Right renal pelvis (tissue), 4 donors: ENCODE measurements around the gene PLEKHA6. TPM values are rescaled to one million over a fixed set of nuclear protein-coding genes. Genes with fewer than 3 reads are reported as not detected.
"Not testable (repeated sequence)": the region's sequence is repeated elsewhere in the genome, so short reads cannot be mapped to it uniquely, and the experiment has no call there.

Source experiments
- DNase-seq, 4 donors: peaks; one replicate each; pipeline ENCODE4 v3.0.0-alpha.2; 2013; ENCODE audit warnings: low read depth in 4 of 4, low spot score in 3 of 4, missing footprints in 1 of 4
- polyA plus RNA-seq, 4 donors: library from polyadenylated mRNA; unstranded; fragments of 120-200 nt; gene quantifications; one replicate each; pipeline ENCODE4 v1.2.1, GENCODE V29; 2013; ENCODE audit not compliant: insufficient read length in 4 of 4

Gene PLEKHA6
- polyA plus RNA-seq, 4 donors: 46.3 to 58.5 (median 50.2) TPM

DNA sequence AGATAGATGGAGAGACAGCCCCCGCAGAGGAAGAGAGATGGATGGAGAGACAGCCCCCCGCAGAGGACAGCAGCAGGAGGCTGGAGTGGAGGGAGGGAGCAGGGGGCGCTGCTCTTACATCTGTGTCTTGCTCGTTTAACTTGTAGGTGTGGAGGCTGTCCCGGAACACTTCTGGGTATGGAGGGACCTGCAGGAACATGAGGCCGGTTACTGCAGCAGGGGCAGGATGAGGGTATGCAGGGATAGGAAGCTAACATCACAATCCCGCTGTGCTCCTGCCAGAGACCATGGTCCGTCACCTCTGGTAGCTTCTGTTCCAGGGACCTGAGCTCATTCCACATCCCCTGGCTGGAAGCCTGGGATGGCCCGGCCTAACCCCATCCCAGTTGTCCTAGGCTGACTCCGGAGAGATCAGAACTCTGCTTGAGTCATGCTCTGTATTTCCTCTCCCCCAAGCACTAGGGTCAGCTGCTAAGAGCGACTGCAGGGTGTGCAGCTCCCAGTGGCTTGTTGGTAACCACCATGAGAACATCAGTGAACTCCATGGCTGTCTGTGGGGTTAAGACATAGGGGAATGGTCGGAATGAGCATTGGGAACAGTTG, 109.2 kb downstream of the PLEKHA6 start:
- DNase-seq: no peak

DNA sequence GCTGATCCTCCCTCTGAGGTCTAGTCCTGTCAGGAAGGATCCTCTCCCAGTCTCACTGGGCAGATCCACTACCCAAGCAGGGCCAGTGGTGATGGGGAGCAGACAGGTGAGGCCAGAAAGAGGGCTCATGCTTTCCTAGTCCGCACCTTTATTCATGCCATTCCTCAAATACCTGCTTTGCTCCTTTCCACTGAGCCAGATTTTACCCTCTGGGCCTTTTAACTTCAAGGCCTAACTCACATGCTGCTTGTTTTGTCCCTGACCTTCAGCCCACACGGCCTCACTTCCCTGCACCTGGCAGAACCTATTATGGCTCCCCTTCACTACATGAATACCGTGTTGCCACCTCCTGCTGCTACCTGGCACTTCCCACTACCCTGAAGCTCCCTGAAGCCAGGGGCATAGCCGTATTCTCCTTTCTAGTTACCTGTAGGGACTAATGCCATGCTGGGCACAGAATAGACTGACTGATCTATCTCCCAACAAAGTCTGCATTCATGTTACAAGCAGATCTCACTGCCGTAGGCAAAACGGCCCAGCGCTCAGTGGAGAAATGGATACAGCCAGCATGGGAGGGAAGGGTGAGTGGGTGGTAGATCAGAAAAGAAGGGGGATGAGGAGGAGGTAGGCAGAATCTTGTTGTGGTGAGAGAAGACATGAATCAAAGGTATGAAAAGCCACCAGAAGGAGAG, 109.8 kb downstream of the PLEKHA6 start:
- DNase-seq: no peak

DNA sequence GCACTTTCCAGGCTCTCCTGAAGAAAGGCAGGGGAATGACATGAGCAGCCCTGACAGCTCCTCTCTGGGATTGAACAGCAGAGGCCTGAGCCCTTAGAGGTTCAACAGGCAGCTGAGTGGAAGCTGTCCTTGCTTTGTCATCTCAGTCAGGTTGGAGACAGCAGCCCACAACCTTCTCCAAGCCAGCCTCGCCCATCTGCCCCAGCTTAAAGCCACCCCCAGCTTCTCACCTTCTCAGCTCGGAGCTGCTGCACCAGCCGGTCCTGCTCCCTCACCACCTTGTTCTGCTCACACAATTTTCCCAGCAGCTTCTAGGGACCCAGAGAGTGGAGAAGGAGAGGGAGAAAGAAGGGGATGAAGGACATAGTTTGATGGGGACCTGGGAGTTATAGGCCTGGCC, 110.8 kb downstream of the PLEKHA6 start:
- DNase-seq: no peak

DNA sequence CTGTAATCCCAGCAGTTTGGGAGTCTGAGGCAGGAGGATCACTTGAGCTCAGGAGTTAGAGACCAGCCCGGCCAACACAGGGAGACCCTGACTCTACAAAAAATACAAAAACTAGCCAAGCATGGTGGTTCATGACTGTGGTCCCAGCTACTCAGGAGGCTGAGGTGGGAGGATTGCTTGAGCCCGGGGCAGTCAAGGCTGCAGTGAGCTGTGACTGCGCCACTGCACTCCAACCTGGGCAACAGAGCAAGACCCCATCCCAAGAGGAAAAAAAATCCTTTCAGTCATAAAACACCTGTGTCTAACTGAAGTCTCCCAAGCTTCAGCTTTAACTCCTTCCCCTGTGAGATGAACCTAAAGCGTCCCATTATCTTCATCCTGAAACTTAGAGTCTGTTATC, 112.9 kb downstream of the PLEKHA6 start:
- DNase-seq: no peak

DNA sequence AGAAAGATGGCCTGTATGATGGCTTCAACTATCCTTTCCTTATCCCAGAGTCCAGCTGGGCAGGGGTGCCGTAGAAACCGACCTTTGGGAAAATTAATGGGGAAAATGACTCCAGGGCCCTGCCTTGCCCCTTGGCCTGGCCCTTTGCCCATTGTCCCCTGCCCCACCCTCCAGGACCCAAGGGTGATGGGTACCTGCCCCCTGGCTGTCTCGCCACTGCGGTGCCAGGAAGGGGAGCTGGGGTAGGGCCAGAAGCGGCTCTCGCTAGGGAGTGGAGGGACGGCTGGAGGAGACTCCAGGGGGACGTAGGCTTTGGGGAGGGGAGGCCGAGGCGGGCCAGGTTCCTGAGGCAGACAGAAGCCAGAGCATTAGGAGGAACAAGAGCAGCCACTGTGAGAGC, 116.8 kb downstream of the PLEKHA6 start:
- DNase-seq: no peak

DNA sequence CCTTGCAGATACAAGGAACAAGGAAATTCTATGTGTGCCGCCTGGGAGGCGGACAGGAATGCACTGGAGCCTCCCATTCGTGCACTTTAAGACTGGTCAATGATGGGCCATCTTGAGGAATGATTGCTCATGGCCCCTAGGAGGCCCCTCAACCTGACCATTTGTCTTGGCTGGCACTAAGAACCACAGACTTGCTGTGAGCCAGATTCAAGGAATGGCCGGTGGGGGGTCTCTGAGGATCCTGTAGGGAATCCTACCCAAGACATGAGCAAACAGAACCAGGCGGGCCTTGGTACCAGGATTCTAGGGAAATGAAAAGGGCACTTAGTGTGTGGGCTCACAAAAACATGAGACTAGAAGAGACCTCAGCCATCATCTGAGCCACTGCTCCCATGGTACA, 117.8 kb downstream of the PLEKHA6 start:
- no peak for DNase-seq

DNA sequence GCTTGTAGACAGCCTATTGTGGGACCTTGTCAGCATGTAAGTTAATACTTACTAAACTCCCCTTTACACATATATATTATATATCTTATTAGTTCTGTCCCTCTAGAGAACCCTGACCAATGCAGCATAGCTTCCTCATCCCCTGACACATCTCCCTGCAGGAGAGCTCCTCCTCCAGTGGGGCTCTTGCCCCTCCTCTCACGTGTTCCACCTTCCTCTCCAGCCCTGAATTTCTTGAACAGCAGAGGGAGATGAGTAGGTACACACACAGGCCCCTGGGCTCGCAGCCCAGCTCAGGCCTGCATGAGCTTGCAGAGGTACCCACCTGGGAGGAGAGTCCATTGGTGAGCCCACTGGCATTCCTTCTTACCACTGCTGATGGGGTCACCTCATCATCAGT, 118.7 kb downstream of the PLEKHA6 start:
- no peak for DNase-seq

DNA sequence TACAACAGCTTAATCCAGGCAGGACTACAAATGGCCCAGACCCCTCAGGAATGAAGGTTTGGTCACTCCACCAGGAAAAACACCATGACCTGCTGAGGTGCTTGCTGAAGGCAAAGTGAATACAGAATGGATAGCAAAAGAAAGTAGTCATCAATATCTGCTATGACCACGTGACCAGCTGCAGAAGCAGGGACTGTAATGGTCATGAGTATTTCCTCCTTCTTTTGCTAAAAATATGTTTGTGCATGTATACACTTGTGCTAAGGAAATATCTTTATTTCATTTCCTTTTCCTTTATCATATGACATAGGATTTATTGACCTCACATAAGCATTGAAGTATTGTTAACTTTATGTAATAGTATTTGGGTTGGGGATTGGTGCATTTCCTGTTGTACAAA, 119.5 kb downstream of the PLEKHA6 start:
- DNase-seq: no peak

DNA sequence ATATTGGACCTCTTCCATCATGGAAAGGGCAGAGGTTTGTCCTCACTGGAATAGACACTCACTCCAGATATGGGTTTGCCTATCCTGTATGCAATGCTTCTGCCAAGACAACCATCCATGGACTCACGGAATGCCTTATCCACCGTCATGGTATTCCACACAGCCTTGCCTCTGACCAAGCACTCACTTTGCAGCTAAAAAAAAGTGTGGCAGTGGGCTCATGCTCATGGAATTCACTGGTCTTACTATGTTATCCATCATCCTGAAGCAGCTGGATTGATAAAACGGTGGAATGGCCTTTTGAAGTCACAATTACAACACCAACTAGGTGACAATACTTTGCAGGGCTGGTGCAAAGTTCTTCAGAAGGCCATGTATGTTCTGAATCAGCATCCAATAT, 120.3 kb downstream of the PLEKHA6 start:
- DNase-seq: not testable (repeated sequence)

DNA sequence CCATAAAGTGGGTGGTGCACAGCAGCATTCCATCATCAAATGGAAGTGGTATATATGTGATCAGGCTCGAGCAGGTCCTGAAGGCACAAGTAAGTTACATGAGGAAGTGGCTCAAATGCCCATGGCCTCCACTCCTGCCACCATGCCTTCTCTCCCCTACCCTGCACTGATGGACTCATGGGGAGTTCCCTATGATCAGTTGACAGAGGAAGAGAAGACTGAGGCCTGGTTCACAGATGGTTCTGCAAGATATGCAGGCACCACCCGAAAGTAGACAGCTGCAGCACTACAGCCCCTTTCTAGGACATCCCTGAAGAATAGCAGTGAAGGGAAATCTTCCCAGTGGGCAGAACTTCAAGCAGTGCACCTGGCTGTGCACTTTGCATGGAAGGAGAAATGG, 121.2 kb downstream of the PLEKHA6 start:
- not testable (repeated sequence) for DNase-seq

DNA sequence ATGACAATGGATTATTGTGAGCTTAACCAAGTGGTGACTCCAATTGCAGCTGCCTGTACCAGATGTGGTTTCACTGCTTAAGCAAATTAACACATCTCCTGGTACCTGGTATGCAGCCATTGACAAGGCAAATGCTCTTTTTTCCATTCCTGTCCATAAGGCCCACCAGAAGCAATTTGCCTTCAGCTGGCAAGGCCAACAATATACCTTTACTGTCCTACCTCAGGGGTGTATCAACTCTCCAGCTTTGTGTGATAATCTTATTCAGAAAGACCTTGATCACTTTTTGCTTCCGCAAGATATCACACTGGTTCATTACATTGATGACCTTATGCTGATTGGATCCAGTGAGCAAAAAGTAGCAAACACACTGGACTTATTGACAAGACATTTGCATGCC, 122.2 kb downstream of the PLEKHA6 start:
- not testable (repeated sequence) for DNase-seq

DNA sequence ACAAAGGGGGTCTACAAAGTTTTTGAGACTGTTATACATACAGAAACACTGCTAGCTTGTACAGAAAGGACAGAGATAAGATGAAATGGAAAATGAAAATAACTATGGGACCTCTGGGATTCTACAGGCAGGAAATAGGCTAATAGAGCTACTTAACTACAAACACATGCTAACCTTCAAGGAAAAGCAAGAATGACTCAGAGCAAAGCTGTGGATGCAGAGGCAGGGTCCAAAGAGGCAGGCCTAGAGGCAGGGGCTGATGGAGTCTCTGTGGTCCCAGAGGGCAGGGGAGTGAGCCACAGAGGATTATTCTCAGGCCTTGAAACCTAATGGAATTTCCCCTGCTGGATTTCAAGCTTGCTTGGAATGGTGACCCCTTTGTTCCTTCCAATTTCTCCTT, 127.2 kb downstream of the PLEKHA6 start:
- no peak for DNase-seq

DNA sequence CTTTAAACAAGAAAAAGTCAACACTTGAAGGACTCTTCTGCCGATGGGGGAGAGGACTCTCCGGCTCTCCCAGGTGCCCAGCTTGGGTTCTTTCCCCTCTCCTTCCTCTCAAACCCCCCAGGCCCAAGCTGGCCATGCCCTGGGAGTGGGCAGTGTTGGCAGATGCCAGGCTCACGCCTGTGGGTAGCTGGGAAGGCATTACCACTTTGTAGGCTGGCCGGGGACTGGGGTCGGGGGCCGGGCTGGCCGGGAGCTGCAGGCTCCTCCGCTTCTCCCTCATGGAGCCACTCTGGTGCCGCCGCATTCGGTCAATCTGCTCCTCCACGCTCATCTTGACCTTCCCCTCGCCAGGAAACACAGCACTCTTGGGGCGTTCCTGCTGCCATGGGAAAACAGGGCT, 129.5 kb downstream of the PLEKHA6 start:
- DNase-seq: no peak

DNA sequence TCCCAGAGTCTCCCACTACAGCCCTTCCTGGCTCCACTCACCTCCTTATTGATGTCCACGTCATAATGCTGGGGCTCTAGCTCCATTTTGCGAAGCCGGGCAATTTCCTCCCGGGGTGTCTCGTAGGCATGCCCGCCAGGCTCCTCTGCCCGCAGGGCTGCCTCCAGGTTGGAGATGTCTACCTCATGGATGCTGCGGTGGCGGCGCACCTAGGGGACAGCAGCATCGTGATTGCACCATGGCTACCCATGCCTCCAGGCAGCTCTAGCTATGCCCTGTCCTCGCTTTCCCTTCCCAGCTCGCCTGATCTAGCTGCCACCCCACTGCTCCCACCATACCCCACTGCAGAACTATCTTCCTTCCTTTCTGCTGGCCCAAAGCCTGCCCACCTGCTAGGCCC, 130.8 kb downstream of the PLEKHA6 start:
- no peak for DNase-seq

DNA sequence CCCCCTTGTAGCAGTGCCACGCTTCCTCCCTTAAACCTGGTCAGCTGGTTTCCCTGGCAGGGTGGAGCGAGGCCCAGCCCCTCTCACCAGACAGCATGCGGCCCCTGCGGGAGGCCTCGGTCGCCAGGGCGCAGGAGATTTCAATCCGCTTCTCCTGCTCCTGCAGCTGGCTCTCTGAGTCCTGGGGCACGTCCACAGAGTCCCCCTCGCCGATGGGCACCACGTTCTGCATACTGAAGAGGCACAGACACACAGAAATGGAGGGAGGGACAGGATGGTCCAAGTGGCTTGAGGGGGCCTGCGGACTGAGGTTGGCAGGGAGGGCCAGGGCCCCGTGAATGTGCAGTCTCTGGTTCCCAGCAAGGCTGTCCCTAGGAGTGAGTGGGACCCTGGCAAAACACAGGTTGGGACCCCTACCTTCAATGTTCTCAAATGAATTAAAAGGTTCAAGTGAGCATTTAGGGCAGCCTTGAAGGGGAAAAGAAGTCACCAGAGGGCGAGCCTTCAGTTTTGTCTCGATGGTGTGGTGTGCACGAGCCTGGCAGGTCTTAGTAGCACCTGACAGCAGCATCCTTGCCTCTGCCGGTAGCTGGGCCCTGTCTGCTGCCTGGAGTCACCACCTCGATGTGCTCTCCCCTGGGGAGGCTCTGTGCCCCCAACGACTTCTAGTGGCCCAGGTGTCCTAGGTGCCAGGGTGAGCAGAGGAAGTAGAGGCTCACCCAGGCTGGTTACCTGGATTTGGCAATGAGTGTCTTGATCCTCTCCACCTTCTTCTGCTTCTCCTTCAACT, 131.5 kb downstream of the PLEKHA6 start:
- DNase-seq: no peak

DNA sequence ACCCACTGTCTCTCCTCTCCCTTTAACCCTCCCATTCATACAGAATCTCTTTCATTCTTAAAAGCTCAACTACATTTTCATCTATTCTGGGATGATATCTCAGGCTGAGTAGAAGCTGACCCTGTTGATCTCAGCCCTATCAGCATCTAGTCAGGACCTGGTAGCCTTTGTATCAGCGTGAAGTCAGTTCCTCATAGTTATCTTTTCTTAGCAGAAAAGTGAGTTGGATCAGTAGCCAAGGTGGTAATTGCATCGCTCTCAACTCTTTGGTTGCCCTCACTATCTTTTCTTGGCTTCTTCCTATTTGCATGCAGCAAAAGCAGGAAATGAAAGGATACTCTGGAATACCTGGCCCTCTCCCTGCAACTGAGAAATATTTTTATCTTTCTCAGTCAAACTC, 132.4 kb downstream of the PLEKHA6 start:
- DNase-seq: no peak

DNA sequence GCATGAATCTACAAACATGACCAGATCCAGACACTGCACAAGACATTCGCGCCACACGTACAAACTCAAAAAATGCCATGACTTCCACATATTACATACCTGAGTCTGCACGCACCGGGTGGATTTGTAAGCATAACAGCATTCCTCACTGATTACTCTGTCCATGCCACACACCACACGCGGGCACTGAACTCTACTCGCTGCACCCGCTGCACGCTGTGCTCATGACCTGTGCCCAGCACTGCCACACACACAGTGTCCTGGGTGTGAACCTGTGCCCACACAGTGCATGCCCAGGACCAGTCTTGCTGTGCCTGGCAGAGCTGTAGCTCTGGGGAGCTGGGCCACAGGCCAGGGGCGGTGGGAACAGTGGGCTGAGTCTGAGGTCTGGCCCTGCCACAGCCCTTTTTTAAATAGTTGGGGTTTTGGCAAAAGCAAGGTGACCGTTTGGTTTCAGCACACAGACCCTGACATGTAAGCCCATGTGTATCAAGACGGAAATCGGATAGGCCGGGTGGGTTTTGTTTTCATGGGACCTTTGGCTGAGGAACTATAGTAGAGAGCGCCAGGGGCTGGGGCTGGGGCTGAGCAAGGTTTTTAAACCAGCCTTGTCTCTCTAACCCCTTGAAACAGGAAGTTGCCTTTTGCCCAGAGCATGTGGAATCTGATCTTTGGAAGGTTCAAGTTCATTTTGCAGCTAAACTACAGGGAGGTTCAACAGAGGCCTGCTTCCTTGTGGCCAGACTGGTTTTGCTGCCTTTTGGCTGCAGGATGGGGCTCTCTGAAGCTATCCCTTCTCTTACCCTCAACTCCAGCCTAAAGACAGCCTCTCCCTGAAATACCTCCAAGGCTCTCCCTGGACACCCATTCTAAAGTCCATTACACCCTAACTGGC, 133.6 kb downstream of the PLEKHA6 start:
- DNase-seq: no peak

DNA sequence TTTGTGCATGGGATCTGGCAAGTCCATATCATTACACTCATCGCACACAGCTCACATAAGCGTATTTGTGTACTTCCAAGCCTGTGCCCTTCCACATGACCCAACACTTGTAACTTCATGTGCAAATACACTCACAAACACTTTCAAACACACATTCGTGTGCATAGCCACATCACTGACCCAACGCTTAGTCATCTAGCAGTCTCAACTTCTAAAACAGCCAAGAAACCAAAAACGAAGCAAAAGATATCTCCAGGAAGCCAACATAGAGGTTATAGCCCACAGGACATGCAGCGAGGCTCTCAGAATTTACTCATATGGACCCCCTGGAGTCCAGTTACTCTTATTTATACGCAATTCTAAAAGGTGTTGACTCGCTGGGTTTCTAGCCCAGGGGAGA, 135.1 kb downstream of the PLEKHA6 start:
- no peak for DNase-seq

DNA sequence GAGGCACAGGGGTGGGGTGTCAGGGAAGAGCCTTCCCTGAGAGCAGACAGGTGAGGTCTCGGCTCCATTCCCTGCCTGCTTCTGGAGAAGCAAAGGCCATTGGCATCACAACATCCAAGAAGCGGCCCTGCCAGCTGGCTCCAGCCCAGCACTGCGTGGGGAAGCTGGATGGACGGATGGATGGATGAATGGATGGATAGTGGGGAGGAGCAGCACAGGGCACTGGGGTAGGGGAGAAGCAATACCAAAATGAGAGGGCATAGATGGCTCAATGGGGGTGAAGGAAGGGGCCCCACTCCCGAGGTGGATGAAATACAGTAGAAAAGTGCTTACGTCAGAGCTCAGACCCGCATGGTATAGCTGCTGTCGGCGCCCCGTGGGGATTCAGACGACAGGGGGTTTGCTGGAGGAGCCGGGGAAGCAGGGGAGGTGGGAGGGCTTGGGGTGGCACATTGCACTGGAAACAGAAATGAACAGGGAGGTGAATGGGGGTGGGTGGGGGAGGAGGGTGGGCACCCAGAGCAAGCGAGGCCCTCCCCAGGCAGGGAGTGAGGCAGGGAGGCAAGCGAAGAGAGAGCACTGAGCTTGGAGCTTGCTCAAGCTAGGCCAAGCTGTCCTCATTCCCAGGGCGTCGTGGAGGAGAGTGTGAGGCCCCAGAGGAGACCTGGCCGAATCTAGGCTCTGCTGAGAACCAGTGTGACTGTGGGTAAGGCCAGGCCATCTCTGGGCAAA, 136.4 kb downstream of the PLEKHA6 start:
- DNase-seq: no peak

DNA sequence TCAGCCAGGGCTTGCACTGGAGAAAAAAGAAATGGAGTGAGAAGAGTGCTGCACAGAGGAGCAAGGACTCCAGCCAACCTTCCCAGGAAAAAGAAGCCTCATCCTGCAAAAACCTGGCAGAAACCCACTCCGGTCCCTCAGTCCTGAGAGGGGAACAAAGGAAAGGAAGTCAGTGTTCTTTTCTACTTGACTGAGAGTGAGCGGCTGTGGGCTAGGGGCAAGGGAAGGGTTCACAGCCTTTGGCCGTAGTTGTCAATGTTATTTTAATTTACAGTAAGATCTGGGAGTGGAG, 137.0 kb downstream of the PLEKHA6 start:
- no peak for DNase-seq
